GM21381 (cell line): Measurements from ENCODE around the gene GTF2IRD1.

Experiments used
- ATAC-seq: cut with Tn5 transposase; IDR thresholded peaks from one replicate; pipeline ENCODE4 v1.9.1; 2021; ENCODE audit warnings: mild to moderate bottlenecking, moderate library complexity; ENCODE audit not compliant: unreplicated experiment

Gene GTF2IRD1

GRCh38 chr7:74583630-74584029 lies 129.9 kb downstream of the GTF2IRD1 start:
- no peak for ATAC-seq

- no peak for ATAC-seq
Observed at GRCh38 chr7:74584160-74584954, 130.7 kb downstream of the GTF2IRD1 start.

GRCh38 chr7:74585844-74586243 lies 132.1 kb downstream of the GTF2IRD1 start:
- no peak for ATAC-seq

- ATAC-seq: no peak
Observed at GRCh38 chr7:74586258-74587175, 132.8 kb downstream of the GTF2IRD1 start.

GRCh38 chr7:74587435-74588126 lies 133.9 kb downstream of the GTF2IRD1 start:
- ATAC-seq: peak; percentile 62

GRCh38 chr7:74590813-74591212 lies 137.1 kb downstream of the GTF2IRD1 start:
- ATAC-seq: no peak

GRCh38 chr7:74598558-74598957 lies 144.9 kb downstream of the GTF2IRD1 start:
- ATAC-seq: no peak

GRCh38 chr7:74599244-74599643 lies 145.5 kb downstream of the GTF2IRD1 start:
- no peak for ATAC-seq

- ATAC-seq: no peak
Observed at GRCh38 chr7:74604326-74605020, 150.8 kb downstream of the GTF2IRD1 start.

GRCh38 chr7:74606101-74606908 lies 152.6 kb downstream of the GTF2IRD1 start:
- ATAC-seq: peak; percentile 54

GRCh38 chr7:74606909-74607510 lies 153.3 kb downstream of the GTF2IRD1 start:
- no peak for ATAC-seq

GRCh38 chr7:74612015-74612829 lies 158.5 kb downstream of the GTF2IRD1 start:
- ATAC-seq: no peak

GRCh38 chr7:74615933-74616780 lies 162.5 kb downstream of the GTF2IRD1 start:
- no peak for ATAC-seq

- no peak for ATAC-seq
Observed at GRCh38 chr7:74617180-74617744, 163.6 kb downstream of the GTF2IRD1 start.

- no peak for ATAC-seq
Observed at GRCh38 chr7:74619235-74619860, 165.6 kb downstream of the GTF2IRD1 start.

- ATAC-seq: no peak
Observed at GRCh38 chr7:74622228-74622749, 168.6 kb downstream of the GTF2IRD1 start.

- ATAC-seq: no peak
Observed at GRCh38 chr7:74623135-74623534, 169.4 kb downstream of the GTF2IRD1 start.
